B cell (primary cell): ENCODE results near the gene TSPAN18. TPM values are rescaled to one million over a fixed set of nuclear protein-coding genes. Genes with fewer than 3 reads are reported as not detected.

Source experiments
- ATAC-seq: fragments of 200-7000 bp; cut with Tn5 transposase; one replicate; pipeline ENCODE4 v1.10.0; 2021; ENCODE audit warnings: low read depth, mild to moderate bottlenecking, moderate number of reproducible peaks, moderate library complexity
- CTCF ChIA-PET: fragments of 350-600 bp; sonication (Branson Sonifier 250); formaldehyde crosslinking; loops from one replicate; lab custom pipeline; 2021; ENCODE audit warnings: antibody characterized with exemption, inconsistent platforms; lab: Charles Lee
- POLR2A ChIA-PET: fragments of 350-600 bp; sonication (Branson Sonifier 250); formaldehyde crosslinking; loops from one replicate; lab custom pipeline; 2021; ENCODE audit warnings: antibody characterized with exemption; lab: Charles Lee
- DNase-seq: peaks from one replicate; pipeline ENCODE4 v3.0.0; 2013
- H2AFZ ChIP-seq: 2 replicates; pipeline ENCODE4 v1.6.1; 2012; ENCODE audit warnings: mild to moderate bottlenecking, low read depth, low read length; ENCODE audit not compliant: insufficient read depth, poor library complexity, severe bottlenecking
- H3K27ac ChIP-seq, 2 donors: 1 replicate in 1 of 2; 2 replicates in 1 of 2; pipeline ENCODE4 v1.5.1; 2012 to 2013; ENCODE audit warnings: low read length in 2 of 2, mild to moderate bottlenecking in 2 of 2, moderate library complexity in 1 of 2
- H3K27me3 ChIP-seq, 4 experiments: fragments of 200-600 bp in 1 of 4; sonication (generic) in 1 of 4; replicated peaks in 1 of 4; 1 replicate in 2 of 4; 2 replicates in 2 of 4; pipeline versions ENCODE4 v1.6.1 to v1.7.0; 2013 to 2016; ENCODE audit warnings: low read length in 3 of 4, mild to moderate bottlenecking in 2 of 4, mixed read lengths in 1 of 4, moderate library complexity in 1 of 4; ENCODE audit not compliant: insufficient read depth in 4 of 4, control insufficient read depth in 3 of 4; ENCODE audit errors: control extremely low read depth in 1 of 4
- H3K36me3 ChIP-seq, 2 experiments: replicated peaks in 1 of 2; 1 replicate in 1 of 2; 2 replicates in 1 of 2; pipeline versions ENCODE4 v1.6.1 to v1.7.1; 2013; ENCODE audit warnings: low read length in 1 of 2; ENCODE audit not compliant: insufficient read depth in 2 of 2, control insufficient read depth in 1 of 2; ENCODE audit errors: control extremely low read depth in 1 of 2, extremely low read depth in 1 of 2
- H3K4me1 ChIP-seq, 2 donors: fragments of 200-600 bp in 1 of 2; sonication (generic) in 1 of 2; 1 replicate in 1 of 2; 2 replicates in 1 of 2; pipeline versions ENCODE4 v1.5.1 to v1.6.1; 2013 to 2017; ENCODE audit warnings: low read length in 2 of 2; ENCODE audit not compliant: control insufficient read depth in 2 of 2, insufficient read depth in 2 of 2
- H3K4me2 ChIP-seq: replicated peaks from 2 replicates; pipeline ENCODE3; 2012; ENCODE audit warnings: mild to moderate bottlenecking, low read depth, low read length; ENCODE audit not compliant: poor library complexity, severe bottlenecking
- H3K4me3 ChIP-seq, 5 experiments: fragments of 200-600 bp in 1 of 5; sonication (generic) in 1 of 5; 1 replicate in 3 of 5; 2 replicates in 2 of 5; pipeline versions ENCODE4 v1.5.1 to v1.7.0; 2011 to 2016; ENCODE audit warnings: low read length in 4 of 5, mild to moderate bottlenecking in 4 of 5, low read depth in 2 of 5, control low read depth in 1 of 5, moderate library complexity in 1 of 5; ENCODE audit not compliant: insufficient read depth in 1 of 5; ENCODE audit errors: control extremely low read depth in 1 of 5, extremely low read depth in 1 of 5
- H3K79me2 ChIP-seq: fragments of 200-600 bp; sonication (generic); one replicate; pipeline ENCODE4 v1.6.0; 2016; ENCODE audit warnings: low read length; ENCODE audit not compliant: control insufficient read depth, insufficient read depth
- H3K9ac ChIP-seq: fragments of 200-600 bp; sonication (generic); 2 replicates; pipeline ENCODE4 v1.6.1; 2017; ENCODE audit warnings: mild to moderate bottlenecking, low read length, moderate library complexity
- H3K9me3 ChIP-seq, 3 donors: one replicate each; pipeline versions ENCODE4 v1.6.1 to v1.7.1; 2013; ENCODE audit warnings: low read length in 2 of 3; ENCODE audit not compliant: control insufficient read depth in 2 of 3, insufficient read depth in 1 of 3; ENCODE audit errors: control extremely low read depth in 1 of 3
- H4K20me1 ChIP-seq: 2 replicates; pipeline ENCODE4 v1.6.0; 2012; ENCODE audit warnings: mild to moderate bottlenecking, low read length; ENCODE audit not compliant: insufficient read depth, control insufficient read depth, poor library complexity, severe bottlenecking
- H3K27ac Mint-ChIP-seq: one replicate; pipeline ENCODE4 v1.8.0; 2021; ENCODE audit warnings: mixed read lengths
- H3K27me3 Mint-ChIP-seq: one replicate; pipeline ENCODE4 v1.8.0; 2021; ENCODE audit warnings: mixed read lengths
- H3K4me1 Mint-ChIP-seq: one replicate; pipeline ENCODE4 v1.8.0; 2021; ENCODE audit warnings: mixed read lengths
- H3K4me3 Mint-ChIP-seq: one replicate; pipeline ENCODE4 v1.8.0; 2021; ENCODE audit warnings: mixed read lengths
- H3K9me3 Mint-ChIP-seq: one replicate; pipeline ENCODE4 v1.8.0; 2022; ENCODE audit warnings: mixed read lengths; ENCODE audit not compliant: insufficient read depth
- CTCF ChIP-seq: fragments of 200-600 bp; IDR thresholded peaks from one replicate; pipeline ENCODE4 v1.8.0; 2022; ENCODE audit warnings: antibody characterized with exemption, mild to moderate bottlenecking
- EZH2 ChIP-seq: IDR thresholded peaks from 2 replicates; pipeline ENCODE4 v1.6.1; 2012; ENCODE audit warnings: borderline replicate concordance, low read depth, mild to moderate bottlenecking, moderate library complexity, low read length; ENCODE audit not compliant: insufficient read depth, poor library complexity, severe bottlenecking
- WGBS: methylation state at CpG from one replicate; pipeline ENCODE4 v1.1.5; 2013; ENCODE audit warnings: missing lambda C conversion rate; ENCODE audit not compliant: insufficient coverage; 5-methylcytosine and 5-hydroxymethylcytosine counted together
- intact Hi-C: fragments of 100-400 bp; cut with micrococcal nuclease; formaldehyde crosslinking; loops from one replicate; pipeline ENCODE4 v1.10.0; 2022
- polyA plus RNA-seq: library from polyadenylated mRNA; depleted of rRNA; stranded (reverse); fragments of >200 nt; gene quantifications from 2 replicates; pipeline ENCODE4 v1.2.3, GENCODE V29; 2012
- total RNA-seq, 2 donors: library from RNA; stranded (reverse); fragments of 120-200 nt in 1 of 2; gene quantifications; 1 replicate in 1 of 2; 2 replicates in 1 of 2; pipeline versions ENCODE4 v1.2.3 to v1.2.4, GENCODE V29; 2013 to 2022

TSPAN18 gene
- total and polyA plus RNA-seq, 2 donors (not counting 1 experiment from before 2014, with no cell fraction given), result 0.75 to 2.0 TPM

GRCh38 chr11:44946263-44946662 is 219.5 kb downstream of the TSPAN18 start:
- Histone ChIP-seq H3K27me3 (no peaks in the 10 kb centered on the region), H3K36me3 (peaks cover 0 to 7% of the 10 kb centered on the region in 2 experiments), H4K20me1 (peaks cover 20% of the 10 kb centered on the region), H3K9me3 (no peaks in the 10 kb centered on the region), H3K4me3 (no peak overlapping the region), H3K4me1 (peaks cover 59 to 64% of the 10 kb centered on the region in 2 donors), H2AFZ (no peak overlapping the region), H3K9ac (no peak overlapping the region), H3K27ac (no peak overlapping the region), H3K79me2 (peaks cover 53% of the 10 kb centered on the region), H3K4me2 (no peak overlapping the region)
- WGBS, result 84% methylated on average over 12 of the region's 12 CpGs
- Mint-ChIP-seq H3K4me3 (no peak overlapping the region), H3K4me1 (peaks cover 84% of the 10 kb centered on the region), H3K9me3 (no peaks in the 10 kb centered on the region), H3K27me3 (no peaks in the 10 kb centered on the region), H3K27ac (peak overlapping the region; percentile 65)
- TF ChIP-seq CTCF, result no peak
- no peak for TF ChIP-seq EZH2
- DNase-seq (no peak), ATAC-seq (no peak)
- CTCF ChIA-PET, result interaction anchor here (1.2 to 7.3 kb wide), 5 partner anchors 9 to 159 kb away, joined by 3 to 114 read pairs (median 10); no protein-coding TSS in a partner anchor
- intact Hi-C loops, result loop anchor here (10.0 kb wide), 2 partner anchors 341 to 381 kb away; partner anchors contain the start of gene CD82
- POLR2A ChIA-PET, result no interaction called here

- DNase-seq (peak; percentile 4), ATAC-seq (no peak)
- no peak overlapping the region for H2AFZ ChIP-seq
- H3K79me2 ChIP-seq, result peaks cover 44% of the 10 kb centered on the region
- no peak overlapping the region for H3K27ac ChIP-seq
- H3K4me3 Mint-ChIP-seq, result peak overlapping the region; percentile 24
- 78% methylated on average over 5 of the region's 9 CpGs for WGBS
- no peaks in the 10 kb centered on the region for H3K27me3 Mint-ChIP-seq
- peaks cover 0 to 7% of the 10 kb centered on the region in 2 experiments for H3K36me3 ChIP-seq
- H3K9me3 Mint-ChIP-seq, result no peaks in the 10 kb centered on the region
- peaks cover 50 to 64% of the 10 kb centered on the region in 2 donors for H3K4me1 ChIP-seq
- no peak overlapping the region for H3K9ac ChIP-seq
- H3K4me3 ChIP-seq, result no peak overlapping the region
- H3K27ac Mint-ChIP-seq, result peak overlapping the region; percentile 72
- H3K27me3 ChIP-seq, result no peaks in the 10 kb centered on the region
- peaks cover 84% of the 10 kb centered on the region for H3K4me1 Mint-ChIP-seq
- intact Hi-C loops, result loop anchor here (10.0 kb wide), 2 partner anchors 342 to 382 kb away; partner anchors contain the start of gene CD82
- H3K4me2 ChIP-seq, result no peak overlapping the region
- peaks cover 20% of the 10 kb centered on the region for H4K20me1 ChIP-seq
- CTCF ChIA-PET, result interaction anchor here (1.2 to 7.3 kb wide), 5 partner anchors 10 to 158 kb away, joined by 3 to 114 read pairs (median 12); no protein-coding TSS in a partner anchor
- TF ChIP-seq CTCF (no peak), EZH2 (no peak)
- no peaks in the 10 kb centered on the region for H3K9me3 ChIP-seq
- POLR2A ChIA-PET, result no interaction called here
These were observed 220.4 kb downstream of the TSPAN18 start for GRCh38 chr11:44947114-44947513.
